Fibroblast of lung (primary cell): ENCODE data around the gene DYRK1A. TPM values are rescaled to one million over a fixed set of nuclear protein-coding genes. Genes with fewer than 3 reads are reported as not detected.

Source experiments
- DNase-seq, 2 donors: peaks; one replicate each; pipeline versions ENCODE4 v3.0.0 to v3.0.0-alpha.2; 2010; ENCODE audit warnings: low read depth in 2 of 2
- H2AFZ ChIP-seq: 2 replicates; pipeline ENCODE4 v1.5.1; 2012; ENCODE audit warnings: low read length, control low read depth, inconsistent platforms
- H3K27ac ChIP-seq: 2 replicates; pipeline ENCODE4 v1.5.1; 2011; ENCODE audit warnings: low read length, control low read depth; ENCODE audit not compliant: insufficient read depth
- H3K27me3 ChIP-seq: 2 replicates; pipeline ENCODE4 v1.5.1; 2011; ENCODE audit warnings: mild to moderate bottlenecking, low read length; ENCODE audit not compliant: control insufficient read depth, insufficient read depth
- H3K36me3 ChIP-seq: 2 replicates; pipeline ENCODE4 v1.5.1; 2011; ENCODE audit warnings: low read length; ENCODE audit not compliant: control insufficient read depth, insufficient read depth
- H3K4me1 ChIP-seq: 2 replicates; pipeline ENCODE4 v1.5.1; 2011; ENCODE audit warnings: low read length; ENCODE audit not compliant: control insufficient read depth, insufficient read depth; ENCODE audit errors: extremely low read depth
- H3K4me2 ChIP-seq: 2 replicates; pipeline ENCODE4 v1.5.1; 2011; ENCODE audit warnings: low read length, control low read depth; ENCODE audit not compliant: insufficient read depth; ENCODE audit errors: extremely low read depth
- H3K4me3 ChIP-seq, 4 experiments: fragments of 200-600 bp in 1 of 4; sonication (generic) in 1 of 4; replicated peaks in 1 of 4; 2 replicates each; pipeline ENCODE4 v1.5.1; 2011 to 2016; ENCODE audit warnings: low read length in 4 of 4, low read depth in 3 of 4, mild to moderate bottlenecking in 3 of 4, control low read depth in 2 of 4, inconsistent platforms in 1 of 4, mixed read lengths in 1 of 4; ENCODE audit not compliant: insufficient read depth in 1 of 4; ENCODE audit errors: control extremely low read depth in 1 of 4
- H3K79me2 ChIP-seq: 2 replicates; pipeline ENCODE4 v1.5.1; 2012; ENCODE audit warnings: mild to moderate bottlenecking, low read length, inconsistent platforms; ENCODE audit not compliant: control insufficient read depth, insufficient read depth
- H3K9ac ChIP-seq: 2 replicates; pipeline ENCODE4 v1.5.1; 2011; ENCODE audit warnings: mild to moderate bottlenecking, low read length, control low read depth; ENCODE audit not compliant: insufficient read depth
- H3K9me3 ChIP-seq: 2 replicates; pipeline ENCODE4 v1.5.1; 2012; ENCODE audit warnings: low read depth, low read length; ENCODE audit not compliant: control insufficient read depth, insufficient read depth
- H4K20me1 ChIP-seq: 2 replicates; pipeline ENCODE4 v1.5.1; 2011; ENCODE audit warnings: low read length; ENCODE audit not compliant: control insufficient read depth, insufficient read depth; ENCODE audit errors: extremely low read depth
- EZH2 ChIP-seq: IDR thresholded peaks from 2 replicates; pipeline ENCODE4 v1.5.1; 2012; ENCODE audit warnings: low read length, control low read depth, mild to moderate bottlenecking; ENCODE audit errors: missing control alignments
- polyA plus RNA-seq, 2 donors: library from polyadenylated mRNA; depleted of rRNA in 1 of 2; stranded (reverse) in 1 of 2; unstranded in 1 of 2; fragments of >200 nt; gene quantifications; 2 replicates each; pipeline ENCODE4 v1.2.1, GENCODE V29; 2011 to 2012; ENCODE audit warnings: missing spikeins in 1 of 2
- total RNA-seq: library from RNA; depleted of rRNA; stranded (reverse); fragments of >200 nt; gene quantifications from 2 replicates; pipeline ENCODE4 v1.2.1, GENCODE V29; 2014
- TF ChIP-seq, protein P1 (sequence below), 2 donors: IDR thresholded peaks in 1 of 2; conservative IDR thresholded peaks in 1 of 2; 1 replicate in 1 of 2; 2 replicates in 1 of 2; pipeline ENCODE4 v1.5.1; 2011 to 2012; ENCODE audit warnings: low read length in 2 of 2, control low read depth in 1 of 2, inconsistent platforms in 1 of 2, low read depth in 1 of 2, mild to moderate bottlenecking in 1 of 2

Gene DYRK1A
- total and polyA plus RNA-seq, 2 donors (not counting 1 experiment from before 2014, with no cell fraction given) = 45.9 to 64.1 TPM

DNA sequence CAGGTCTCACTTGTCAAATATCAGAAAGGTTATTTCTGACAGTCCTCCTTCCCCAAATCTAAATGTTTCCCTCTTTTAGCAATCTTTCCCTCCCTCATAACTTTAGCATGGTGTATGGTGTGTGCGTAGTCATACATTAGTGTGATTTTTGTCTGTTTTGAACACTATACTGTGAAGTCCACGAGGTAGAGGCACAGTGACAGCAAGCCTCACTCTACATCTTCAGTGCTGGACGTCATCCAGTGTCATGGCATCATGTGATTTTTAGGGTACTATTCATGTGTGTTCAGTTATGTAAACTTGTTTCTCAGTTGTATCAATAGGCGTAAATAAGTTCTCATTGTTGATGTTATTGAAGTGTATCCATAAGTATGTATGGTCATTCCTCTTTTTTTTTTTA lies 39.1 kb downstream of the DYRK1A start:
- TF ChIP-seq, protein P1, sequence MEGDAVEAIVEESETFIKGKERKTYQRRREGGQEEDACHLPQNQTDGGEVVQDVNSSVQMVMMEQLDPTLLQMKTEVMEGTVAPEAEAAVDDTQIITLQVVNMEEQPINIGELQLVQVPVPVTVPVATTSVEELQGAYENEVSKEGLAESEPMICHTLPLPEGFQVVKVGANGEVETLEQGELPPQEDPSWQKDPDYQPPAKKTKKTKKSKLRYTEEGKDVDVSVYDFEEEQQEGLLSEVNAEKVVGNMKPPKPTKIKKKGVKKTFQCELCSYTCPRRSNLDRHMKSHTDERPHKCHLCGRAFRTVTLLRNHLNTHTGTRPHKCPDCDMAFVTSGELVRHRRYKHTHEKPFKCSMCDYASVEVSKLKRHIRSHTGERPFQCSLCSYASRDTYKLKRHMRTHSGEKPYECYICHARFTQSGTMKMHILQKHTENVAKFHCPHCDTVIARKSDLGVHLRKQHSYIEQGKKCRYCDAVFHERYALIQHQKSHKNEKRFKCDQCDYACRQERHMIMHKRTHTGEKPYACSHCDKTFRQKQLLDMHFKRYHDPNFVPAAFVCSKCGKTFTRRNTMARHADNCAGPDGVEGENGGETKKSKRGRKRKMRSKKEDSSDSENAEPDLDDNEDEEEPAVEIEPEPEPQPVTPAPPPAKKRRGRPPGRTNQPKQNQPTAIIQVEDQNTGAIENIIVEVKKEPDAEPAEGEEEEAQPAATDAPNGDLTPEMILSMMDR (conservative IDR thresholded peaks at IDR 0.05 in 1 of 2, IDR thresholded peaks at IDR 0.05 in 1 of 2; ENCODE audit: low read depth in 1 of 2, low read length in 2 of 2) = no peak
- TF ChIP-seq EZH2 = no peak
- DNase-seq = no peak

DNA sequence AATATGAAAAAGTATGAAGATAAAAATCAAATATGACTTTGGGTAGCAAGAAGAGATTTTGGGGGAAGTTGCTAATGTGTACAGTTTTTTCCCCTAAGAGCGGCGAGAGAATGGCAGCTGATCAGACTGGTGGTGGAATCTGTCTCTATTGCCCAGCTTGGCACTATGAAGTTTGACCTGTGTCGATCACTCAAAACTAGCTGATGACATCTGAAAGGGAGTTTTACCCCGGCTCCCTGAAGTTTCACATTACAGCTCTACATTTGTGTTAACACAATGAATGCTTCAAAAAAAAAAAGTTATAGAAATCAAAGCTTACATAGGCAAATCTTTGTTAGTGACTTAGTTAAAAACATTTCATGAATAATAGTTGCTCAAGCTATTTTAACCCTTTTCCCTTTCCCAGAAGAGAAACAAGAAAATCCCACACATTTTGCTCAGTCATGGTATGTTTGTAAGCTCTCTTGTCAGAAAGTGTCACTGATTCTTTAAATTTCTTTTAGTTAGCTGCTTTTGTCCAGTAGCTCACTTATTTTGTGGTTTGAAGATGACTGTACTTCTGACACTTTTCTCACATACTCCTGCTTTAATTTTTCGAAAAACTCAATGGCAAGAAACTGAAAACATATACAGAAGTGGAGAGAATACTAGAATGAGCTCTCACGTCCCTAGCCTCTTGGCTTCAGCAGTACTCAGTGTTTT lies 41.3 kb downstream of the DYRK1A start:
- Histone ChIP-seq H3K79me2 (peaks cover 96% of the 10 kb centered on the region), H3K4me2 (peak overlapping the region; percentile 77), H3K27me3 (no peaks in the 10 kb centered on the region), H3K36me3 (no peaks in the 10 kb centered on the region), H3K9me3 (no peaks in the 10 kb centered on the region), H3K27ac (peak overlapping the region; percentile 60), H2AFZ (no peak overlapping the region), H3K4me1 (peaks cover 18% of the 10 kb centered on the region), H4K20me1 (no peaks in the 10 kb centered on the region), H3K4me3 (peak overlapping the region in 2 of 4 experiments; percentile 16 to 35), H3K9ac (no peak overlapping the region)
- peak; percentile 63 to 66 for DNase-seq
- TF ChIP-seq, protein P1 (conservative IDR thresholded peaks at IDR 0.05 in 1 of 2, IDR thresholded peaks at IDR 0.05 in 1 of 2; ENCODE audit: low read depth in 1 of 2, low read length in 2 of 2) = no peak
- no peak for TF ChIP-seq EZH2

More for the DNA sequence above, 39.1 kb downstream of the DYRK1A start:
- Histone ChIP-seq H3K27me3 (no peaks in the 10 kb centered on the region), H2AFZ (no peak overlapping the region), H3K27ac (no peak overlapping the region), H3K79me2 (peaks cover 98% of the 10 kb centered on the region), H3K9ac (no peak overlapping the region), H3K9me3 (no peaks in the 10 kb centered on the region), H3K36me3 (no peaks in the 10 kb centered on the region), H3K4me3 (no peak overlapping the region), H3K4me2 (no peak overlapping the region), H4K20me1 (no peaks in the 10 kb centered on the region), H3K4me1 (peaks cover 4% of the 10 kb centered on the region)

DNA sequence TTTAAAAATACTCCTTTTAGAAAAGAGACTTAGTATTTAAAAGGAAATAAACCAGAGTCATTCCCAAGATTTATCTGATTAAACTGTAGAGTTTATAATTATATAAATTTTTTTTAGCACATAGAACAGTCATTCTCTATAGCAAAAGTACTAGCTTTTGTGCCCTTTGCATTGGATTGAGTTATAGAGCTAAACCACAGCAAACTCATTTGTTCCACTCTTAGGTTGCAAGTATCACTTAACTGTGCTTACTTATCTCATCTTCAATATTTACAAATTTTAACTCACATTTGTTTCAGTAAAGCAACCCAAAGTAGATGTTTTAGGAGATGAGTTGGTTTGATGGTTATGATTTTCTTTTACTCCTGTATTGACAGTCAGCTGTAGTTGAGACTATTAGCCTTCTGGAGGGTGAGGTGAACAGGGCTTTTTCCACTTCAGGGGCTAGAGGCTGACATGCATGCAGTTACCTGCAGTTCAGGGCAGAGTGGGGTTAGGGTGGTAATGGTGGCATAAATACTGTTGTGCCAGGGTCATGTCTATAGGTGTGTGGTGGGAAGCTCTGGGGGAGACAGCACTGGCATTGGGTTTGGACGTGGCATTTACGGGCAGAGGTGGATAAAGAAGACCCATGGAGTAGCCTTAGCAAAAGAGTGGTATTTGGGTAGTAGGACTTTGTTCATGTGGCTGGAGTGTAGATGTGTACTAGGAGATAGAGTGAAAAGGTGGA lies 42.1 kb downstream of the DYRK1A start:
- Histone ChIP-seq H3K4me1 (peaks cover 21% of the 10 kb centered on the region), H3K27me3 (no peaks in the 10 kb centered on the region), H3K4me3 (peak overlapping the region in 1 of 4 experiments; percentile 35), H3K79me2 (peaks cover 92% of the 10 kb centered on the region), H3K36me3 (no peaks in the 10 kb centered on the region), H4K20me1 (no peaks in the 10 kb centered on the region), H3K4me2 (peak overlapping the region; percentile 77), H2AFZ (no peak overlapping the region), H3K27ac (peak overlapping the region; percentile 1), H3K9me3 (no peaks in the 10 kb centered on the region), H3K9ac (no peak overlapping the region)
- TF ChIP-seq, protein P1 (conservative IDR thresholded peaks at IDR 0.05 in 1 of 2, IDR thresholded peaks at IDR 0.05 in 1 of 2; ENCODE audit: low read depth in 1 of 2, low read length in 2 of 2) = no peak
- no peak for TF ChIP-seq EZH2
- peak in 1 of 2 donors; percentile 20 for DNase-seq
